HG02840 (cell line): ENCODE measurements around the gene BMPR1B.
"Not testable (repeated sequence)": the region's sequence is repeated elsewhere in the genome, so short reads cannot be mapped to it uniquely, and the experiment has no call there.

Experiments used
- ATAC-seq: cut with Tn5 transposase; IDR thresholded peaks from one replicate; pipeline ENCODE4 v1.9.1; 2021; ENCODE audit warnings: mild to moderate bottlenecking, moderate library complexity, moderate number of reproducible peaks; ENCODE audit not compliant: unreplicated experiment, low FRiP score

The BMPR1B gene

DNA sequence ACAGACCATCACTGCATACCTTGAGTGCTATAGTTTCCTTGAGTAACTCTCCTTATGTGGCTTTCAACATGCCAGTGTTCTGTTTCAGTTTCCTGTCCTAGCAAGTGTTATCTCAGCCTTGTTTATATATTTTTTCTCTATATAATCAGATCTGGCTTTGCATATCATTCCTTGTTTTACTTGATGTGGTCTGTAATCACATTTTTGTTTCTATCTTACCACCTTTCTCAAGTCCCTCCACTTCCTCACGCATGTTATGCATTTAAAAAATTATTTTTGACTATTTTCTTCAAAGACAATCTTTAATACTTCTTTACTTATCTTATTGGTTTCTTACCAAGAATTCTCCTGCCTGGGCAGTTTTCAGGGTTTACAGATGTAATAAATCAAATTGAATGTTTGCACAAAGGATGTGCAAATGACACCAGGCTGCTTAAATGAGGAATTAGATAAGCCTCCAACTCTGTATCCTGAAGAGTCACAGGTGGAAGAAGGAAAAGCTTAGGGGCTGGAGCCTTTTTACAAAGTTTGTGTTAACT, 351.2 kb downstream of the BMPR1B start:
- ATAC-seq, result no peak

DNA sequence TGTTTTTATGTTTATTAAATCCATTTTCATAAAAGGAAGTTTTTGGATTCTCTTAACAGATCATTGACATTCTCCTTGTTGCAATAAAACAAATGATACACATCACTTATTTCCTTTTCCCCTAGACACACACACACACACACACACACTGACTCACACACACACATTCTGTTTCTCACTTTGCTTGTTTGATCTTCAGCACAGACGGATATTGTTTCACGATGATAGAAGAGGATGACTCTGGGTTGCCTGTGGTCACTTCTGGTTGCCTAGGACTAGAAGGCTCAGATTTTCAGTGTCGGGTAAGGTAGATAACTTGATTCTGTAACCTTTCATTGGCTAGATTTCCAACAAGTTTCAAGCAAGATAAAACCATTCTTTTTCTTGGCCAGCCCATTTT, 356.8 kb downstream of the BMPR1B start:
- ATAC-seq, result no peak

DNA sequence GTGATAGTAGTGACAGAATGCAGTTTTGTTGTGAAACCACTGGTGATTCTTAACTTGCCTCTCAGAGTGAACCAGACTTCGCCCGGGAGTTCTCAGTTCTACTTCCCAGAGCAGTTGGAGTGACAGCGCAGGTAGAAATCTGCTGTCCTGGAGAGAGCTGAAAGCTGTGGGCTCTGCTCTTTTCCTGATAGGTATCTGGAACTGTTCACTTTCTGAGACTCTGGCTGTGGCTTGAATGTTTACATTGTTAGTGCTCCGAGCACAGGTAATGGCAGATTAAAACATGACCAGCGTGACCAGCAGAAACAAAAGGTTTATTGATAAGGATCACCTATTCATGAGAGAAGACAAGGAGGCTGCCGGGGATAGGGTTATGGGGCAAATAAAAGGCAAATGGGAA, 360.7 kb downstream of the BMPR1B start:
- no peak for ATAC-seq

- no peak for ATAC-seq
Observed at GRCh38 chr4:95120456-95120855, 362.7 kb downstream of the BMPR1B start.

- ATAC-seq, result no peak
Observed at GRCh38 chr4:95122001-95122400, 364.2 kb downstream of the BMPR1B start.

DNA sequence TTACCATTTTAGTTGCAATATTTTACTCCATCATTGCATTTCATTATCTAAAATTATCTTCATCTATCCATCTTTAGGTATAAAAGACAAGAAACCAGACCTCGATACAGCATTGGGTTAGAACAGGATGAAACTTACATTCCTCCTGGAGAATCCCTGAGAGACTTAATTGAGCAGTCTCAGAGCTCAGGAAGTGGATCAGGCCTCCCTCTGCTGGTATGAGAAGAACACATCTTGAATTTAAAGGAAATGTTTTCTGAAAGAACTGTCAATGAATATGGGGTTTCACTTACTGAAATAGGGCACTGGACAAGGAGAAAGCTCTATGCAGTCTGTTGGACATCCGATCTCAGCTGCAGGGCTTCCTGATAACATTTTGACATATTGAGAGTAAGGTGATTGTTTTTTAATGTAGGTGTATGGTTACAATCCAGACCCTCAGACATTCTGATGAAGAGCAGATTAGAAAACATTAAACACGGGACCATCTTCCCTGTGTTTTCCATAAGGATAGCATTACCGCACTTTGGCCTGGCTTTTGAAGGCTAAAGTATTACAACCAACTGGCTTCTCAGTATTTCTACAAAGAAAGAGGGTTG, 367.2 kb downstream of the BMPR1B start:
- ATAC-seq, result no peak

GRCh38 chr4:95129031-95129430, 371.3 kb downstream of the BMPR1B start:
- no peak for ATAC-seq

- no peak for ATAC-seq
Observed at GRCh38 chr4:95129821-95130311, 372.1 kb downstream of the BMPR1B start.

- ATAC-seq, result not testable (repeated sequence)
Observed at GRCh38 chr4:95134016-95134415, 376.3 kb downstream of the BMPR1B start.

DNA sequence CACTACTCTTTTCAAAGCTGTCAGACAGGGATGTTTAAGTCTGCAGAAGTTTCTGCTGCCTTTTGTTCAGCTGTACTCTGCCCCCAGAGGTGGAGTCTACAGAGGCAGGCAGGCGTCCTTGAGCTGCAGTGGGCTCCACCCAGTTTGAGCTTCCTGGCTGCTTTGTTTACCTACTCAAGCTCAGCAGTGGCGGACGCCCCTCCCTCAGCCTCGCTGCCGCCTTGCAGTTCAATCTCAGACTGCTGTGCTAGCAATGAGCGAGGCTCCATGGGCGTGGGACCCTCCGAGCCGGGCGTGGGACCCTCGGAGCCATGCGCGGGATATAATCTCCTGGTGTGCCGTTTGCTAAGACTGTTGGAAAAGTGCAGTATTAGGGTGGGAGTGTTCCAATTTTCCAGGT, 381.7 kb downstream of the BMPR1B start:
- not testable (repeated sequence) for ATAC-seq

- ATAC-seq, result no peak
Observed at GRCh38 chr4:95141361-95141760, 383.6 kb downstream of the BMPR1B start.

- no peak for ATAC-seq
Observed at GRCh38 chr4:95142932-95143331, 385.2 kb downstream of the BMPR1B start.

- no peak for ATAC-seq
Observed at GRCh38 chr4:95151255-95151654, 393.5 kb downstream of the BMPR1B start.

DNA sequence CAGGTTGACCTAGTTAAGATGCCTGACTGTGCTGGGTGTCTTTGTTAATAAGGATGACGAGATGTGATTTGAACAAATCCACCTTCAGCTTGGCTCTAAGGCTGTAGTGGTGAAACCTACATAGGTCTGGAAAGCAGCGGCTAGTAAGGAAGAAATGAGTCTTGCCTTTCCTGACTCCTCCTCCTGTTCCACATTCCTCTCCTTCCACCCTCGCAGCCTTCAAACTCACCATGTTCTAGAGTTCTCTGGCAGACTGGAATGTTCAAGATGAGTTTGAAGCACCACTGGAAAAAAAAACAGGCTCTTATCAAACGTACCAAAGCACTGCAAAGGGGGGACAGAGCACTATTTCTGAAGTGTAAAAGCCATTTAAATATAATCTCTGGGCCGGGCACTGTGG, 395.4 kb downstream of the BMPR1B start:
- no peak for ATAC-seq

DNA sequence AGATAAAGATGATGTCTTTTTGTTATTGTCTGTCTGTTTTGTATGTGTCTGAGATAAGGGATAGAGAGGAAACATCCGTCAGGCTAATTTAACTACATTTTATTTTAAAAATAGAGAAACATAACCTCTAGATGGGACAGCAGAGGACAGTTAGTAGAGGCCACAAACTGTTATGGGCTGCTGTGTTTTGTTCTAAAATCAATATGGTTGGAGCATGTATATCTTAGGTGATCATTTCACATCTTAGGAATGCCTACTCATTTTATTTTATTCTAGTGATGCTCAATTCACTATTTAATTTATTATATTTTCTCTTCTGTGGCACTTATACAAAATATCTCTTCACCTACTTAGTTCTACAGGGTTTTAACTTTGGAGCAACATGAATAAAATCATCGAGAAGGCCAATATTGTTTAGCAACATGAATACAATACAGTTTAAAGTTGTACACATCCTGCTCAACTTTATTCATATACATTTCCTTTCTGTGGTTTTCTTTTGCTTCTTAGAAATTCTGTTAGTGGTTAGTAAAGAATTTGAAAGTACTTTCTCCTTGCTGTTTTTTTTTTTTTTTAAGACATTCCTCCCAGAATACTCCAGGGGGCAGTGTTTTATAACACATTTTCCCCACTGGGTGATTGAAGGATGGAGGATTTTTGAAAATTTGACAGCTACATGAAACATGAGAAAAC, 398.1 kb downstream of the BMPR1B start:
- no peak for ATAC-seq

GRCh38 chr4:95156452-95156765, 398.7 kb downstream of the BMPR1B start:
- ATAC-seq, result no peak

DNA sequence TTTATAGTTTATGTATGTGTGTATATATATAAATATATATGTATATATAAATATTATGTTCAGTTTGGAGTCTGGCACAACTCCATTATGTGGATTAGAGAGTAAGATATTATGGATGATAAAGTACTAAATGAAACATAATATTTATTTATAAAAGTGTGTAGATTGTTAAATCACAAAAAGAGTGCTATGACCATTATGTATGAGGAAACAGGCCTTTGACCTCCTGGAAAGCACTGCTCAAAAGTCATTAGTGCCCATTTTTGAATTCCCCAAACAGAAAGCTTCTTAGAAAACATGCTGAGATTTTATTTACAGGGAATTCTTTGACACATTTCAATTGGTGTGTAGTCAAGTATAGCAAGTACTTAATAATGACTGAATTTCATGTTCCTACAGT, 399.8 kb downstream of the BMPR1B start:
- no peak for ATAC-seq

GRCh38 chr4:95158045-95158444, 400.3 kb downstream of the BMPR1B start:
- no peak for ATAC-seq

DNA sequence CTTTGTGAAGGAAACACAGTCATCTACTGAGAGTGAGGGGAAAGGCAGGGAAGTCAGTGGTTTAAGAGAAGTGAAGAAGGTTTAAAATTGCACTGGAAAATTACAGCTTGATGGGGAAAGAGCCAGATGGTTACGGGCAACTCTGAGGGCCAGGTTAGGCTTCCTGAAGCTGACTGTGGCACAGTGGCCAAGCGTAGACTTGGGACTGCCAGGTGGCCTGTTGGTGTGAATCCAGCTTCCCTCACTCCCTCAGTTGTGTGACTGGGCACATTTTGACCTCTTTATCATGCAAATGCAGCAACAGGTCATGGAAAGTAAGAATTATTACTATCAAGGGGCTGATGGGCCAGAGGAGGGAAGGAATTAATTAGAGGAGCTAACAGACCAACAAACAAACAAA, 400.9 kb downstream of the BMPR1B start:
- ATAC-seq, result no peak

DNA sequence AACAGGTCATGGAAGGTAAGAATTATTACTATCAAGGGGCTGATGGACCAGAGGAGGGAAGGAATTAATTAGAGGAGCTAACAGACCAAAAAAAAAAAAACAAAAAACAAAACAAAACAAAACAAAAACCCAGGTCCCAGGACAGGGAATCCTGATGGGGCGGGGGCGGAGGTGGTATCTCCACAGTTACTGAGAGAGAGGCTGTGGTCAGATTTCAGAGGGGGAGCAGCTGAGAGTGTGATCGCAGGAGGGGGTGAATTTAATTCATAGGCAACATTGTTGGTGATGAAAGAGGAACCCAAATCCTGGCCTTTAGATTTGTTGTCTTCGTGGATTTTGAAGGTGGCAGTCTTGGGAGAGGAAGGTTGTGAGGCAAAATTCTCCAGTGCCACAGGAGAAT, 401.6 kb downstream of the BMPR1B start:
- ATAC-seq, result no peak

DNA sequence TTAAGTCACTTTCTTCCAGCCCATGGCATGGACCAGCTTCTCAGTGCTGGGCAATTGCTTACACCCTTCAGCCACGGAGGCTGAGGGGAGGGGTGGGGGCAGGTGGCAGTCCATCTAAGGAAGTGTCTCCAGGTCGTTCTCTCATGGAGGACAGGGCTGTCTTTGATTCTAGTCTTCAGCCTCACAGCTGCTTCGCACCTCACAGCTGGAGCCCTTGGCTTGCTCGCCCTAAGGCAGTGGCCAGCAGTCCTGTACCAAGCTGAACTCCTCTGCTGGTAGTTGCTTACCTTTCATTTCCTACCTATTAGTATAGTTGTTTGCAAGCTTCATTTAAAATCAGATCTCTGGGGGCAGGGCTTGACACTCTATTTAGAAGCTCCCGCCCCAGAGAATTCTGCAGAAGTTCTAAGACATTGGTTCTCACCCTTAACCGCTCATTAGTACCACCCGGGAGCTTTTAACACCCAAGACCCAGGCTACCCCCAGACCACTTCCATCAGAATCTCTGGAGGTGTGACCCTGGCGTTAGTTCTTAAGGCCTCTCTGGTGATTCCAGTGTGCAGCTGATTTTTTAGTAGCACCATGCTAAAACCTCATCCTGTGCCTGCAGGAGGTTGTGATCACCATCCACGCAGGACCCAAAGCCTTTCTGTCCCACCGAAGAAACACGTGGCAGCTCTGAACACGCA, 404.2 kb downstream of the BMPR1B start:
- ATAC-seq, result no peak

- no peak for ATAC-seq
Observed at GRCh38 chr4:95162867-95163266, 405.1 kb downstream of the BMPR1B start.
